Right lobe of liver (tissue), 4 donors: ENCODE results near the gene PPFIBP2.

Experiments used
- POLR2A ChIP-seq: fragments of 450-650 bp; IDR thresholded peaks from one replicate; pipeline ENCODE4 v1.6.1; 2017; ENCODE audit warnings: antibody characterized with exemption, mild to moderate bottlenecking
- TF ChIP-seq, protein P1 (sequence below), 4 donors: fragments of 200-600 bp in 3 of 4; fragments of 450-650 bp in 1 of 4; IDR thresholded peaks; one replicate each; pipeline versions ENCODE4 v1.5.1 to v1.8.0; 2016 to 2022; ENCODE audit warnings: antibody characterized with exemption in 4 of 4, mild to moderate bottlenecking in 2 of 4
- donor health status: DM: no; HTN: no; CAD: no.
- donor health status: DM: no; HTN: no; CAD: no.
- donor health status: DM: no; HTN: yes; CAD: no.

- TF ChIP-seq, protein P1, sequence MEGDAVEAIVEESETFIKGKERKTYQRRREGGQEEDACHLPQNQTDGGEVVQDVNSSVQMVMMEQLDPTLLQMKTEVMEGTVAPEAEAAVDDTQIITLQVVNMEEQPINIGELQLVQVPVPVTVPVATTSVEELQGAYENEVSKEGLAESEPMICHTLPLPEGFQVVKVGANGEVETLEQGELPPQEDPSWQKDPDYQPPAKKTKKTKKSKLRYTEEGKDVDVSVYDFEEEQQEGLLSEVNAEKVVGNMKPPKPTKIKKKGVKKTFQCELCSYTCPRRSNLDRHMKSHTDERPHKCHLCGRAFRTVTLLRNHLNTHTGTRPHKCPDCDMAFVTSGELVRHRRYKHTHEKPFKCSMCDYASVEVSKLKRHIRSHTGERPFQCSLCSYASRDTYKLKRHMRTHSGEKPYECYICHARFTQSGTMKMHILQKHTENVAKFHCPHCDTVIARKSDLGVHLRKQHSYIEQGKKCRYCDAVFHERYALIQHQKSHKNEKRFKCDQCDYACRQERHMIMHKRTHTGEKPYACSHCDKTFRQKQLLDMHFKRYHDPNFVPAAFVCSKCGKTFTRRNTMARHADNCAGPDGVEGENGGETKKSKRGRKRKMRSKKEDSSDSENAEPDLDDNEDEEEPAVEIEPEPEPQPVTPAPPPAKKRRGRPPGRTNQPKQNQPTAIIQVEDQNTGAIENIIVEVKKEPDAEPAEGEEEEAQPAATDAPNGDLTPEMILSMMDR (IDR thresholded peaks at IDR 0.05), result no peak
- TF ChIP-seq POLR2A, result no peak
These were observed 60.8 kb downstream of the PPFIBP2 start for GRCh38 chr11:7574491-7575130.
